ENCODE data around the gene LBR.

DNA sequence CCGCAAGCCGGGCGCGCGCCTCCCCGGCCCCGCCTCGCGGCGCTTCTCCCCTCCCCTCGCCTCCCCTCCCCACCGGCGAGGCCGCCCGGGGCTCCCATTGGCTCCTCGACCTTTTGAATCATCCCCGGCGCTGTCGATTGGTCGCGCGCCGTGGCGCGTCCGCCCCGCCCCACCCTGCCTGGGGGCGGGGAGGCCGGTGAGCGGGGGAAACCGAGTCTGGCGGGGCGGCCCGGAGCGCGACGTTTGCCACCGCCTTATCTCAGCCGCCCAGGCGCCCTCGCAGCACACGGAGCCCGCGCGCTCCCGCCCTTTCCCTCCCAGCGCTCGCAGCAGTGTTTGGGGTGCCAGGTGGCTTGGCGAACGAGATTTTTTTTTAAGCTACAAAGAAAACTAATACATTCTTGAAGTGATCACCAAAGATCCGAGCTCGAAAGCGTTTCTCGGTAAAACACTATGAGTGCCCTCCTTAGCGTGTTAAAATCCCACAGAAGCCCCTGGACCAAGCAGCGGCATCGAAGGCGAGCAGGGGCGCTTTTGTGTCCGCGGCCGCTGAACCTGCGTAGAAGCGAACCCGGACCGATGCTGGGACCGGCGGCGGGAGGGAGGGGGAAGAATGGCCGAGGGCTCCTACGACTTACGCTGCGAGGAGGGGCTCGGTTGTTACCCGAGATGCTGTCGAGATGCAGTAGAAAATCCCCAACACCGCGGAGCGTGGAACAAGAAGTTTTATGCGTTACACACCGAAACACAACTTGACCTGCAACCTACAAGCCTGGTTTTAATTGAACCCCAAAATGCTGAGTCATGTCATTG lies 436 bp upstream of the LBR start:
- TF ChIP-seq, protein P1, sequence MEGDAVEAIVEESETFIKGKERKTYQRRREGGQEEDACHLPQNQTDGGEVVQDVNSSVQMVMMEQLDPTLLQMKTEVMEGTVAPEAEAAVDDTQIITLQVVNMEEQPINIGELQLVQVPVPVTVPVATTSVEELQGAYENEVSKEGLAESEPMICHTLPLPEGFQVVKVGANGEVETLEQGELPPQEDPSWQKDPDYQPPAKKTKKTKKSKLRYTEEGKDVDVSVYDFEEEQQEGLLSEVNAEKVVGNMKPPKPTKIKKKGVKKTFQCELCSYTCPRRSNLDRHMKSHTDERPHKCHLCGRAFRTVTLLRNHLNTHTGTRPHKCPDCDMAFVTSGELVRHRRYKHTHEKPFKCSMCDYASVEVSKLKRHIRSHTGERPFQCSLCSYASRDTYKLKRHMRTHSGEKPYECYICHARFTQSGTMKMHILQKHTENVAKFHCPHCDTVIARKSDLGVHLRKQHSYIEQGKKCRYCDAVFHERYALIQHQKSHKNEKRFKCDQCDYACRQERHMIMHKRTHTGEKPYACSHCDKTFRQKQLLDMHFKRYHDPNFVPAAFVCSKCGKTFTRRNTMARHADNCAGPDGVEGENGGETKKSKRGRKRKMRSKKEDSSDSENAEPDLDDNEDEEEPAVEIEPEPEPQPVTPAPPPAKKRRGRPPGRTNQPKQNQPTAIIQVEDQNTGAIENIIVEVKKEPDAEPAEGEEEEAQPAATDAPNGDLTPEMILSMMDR (IDR thresholded peaks at IDR 0.05; ENCODE audit: poor library complexity): no peak
- TF ChIP-seq EZH2 (IDR thresholded peaks at IDR 0.05; ENCODE audit: borderline replicate concordance) (no peak), EZH2phosphoT487 (IDR thresholded peaks at IDR 0.05; ENCODE audit: low read depth, severe bottlenecking, unreplicated experiment) (no peak)

Data from hepatocyte (in vitro differentiated cells).